Suprapubic skin (tissue), 4 donors: ENCODE measurements around the gene KIF20A. TPM values are rescaled to one million over a fixed set of nuclear protein-coding genes. Genes with fewer than 3 reads are reported as not detected.

Experiments
- DNase-seq, 2 donors: peaks; one replicate each; pipeline ENCODE4 v3.0.0-alpha.2; 2019; ENCODE audit warnings: low spot score in 2 of 2
- H3K27ac ChIP-seq: fragments of 200-600 bp; sonication (generic); one replicate; pipeline ENCODE4 v1.5.1; 2019
- H3K27me3 ChIP-seq: fragments of 200-600 bp; sonication (generic); one replicate; pipeline ENCODE4 v1.5.1; 2019
- H3K36me3 ChIP-seq: fragments of 200-600 bp; sonication (generic); one replicate; pipeline ENCODE4 v1.5.1; 2019
- H3K4me1 ChIP-seq: fragments of 200-600 bp; sonication (generic); one replicate; pipeline ENCODE4 v1.5.1; 2019
- H3K4me3 ChIP-seq: fragments of 200-600 bp; sonication (generic); one replicate; pipeline ENCODE4 v1.5.1; 2019; ENCODE audit warnings: mild to moderate bottlenecking
- H3K9me3 ChIP-seq: fragments of 200-600 bp; sonication (generic); one replicate; pipeline ENCODE4 v1.5.1; 2019
- CTCF ChIP-seq, 2 donors: fragments of 200-600 bp in 1 of 2; fragments of 450-650 bp in 1 of 2; sonication (generic) in 1 of 2; IDR thresholded peaks; one replicate each; pipeline ENCODE4 v1.5.1; 2016 to 2019; ENCODE audit warnings: antibody characterized with exemption in 2 of 2, mild to moderate bottlenecking in 1 of 2, moderate library complexity in 1 of 2
- EP300 ChIP-seq: sonication (generic); formaldehyde crosslinking; IDR thresholded peaks from one replicate; pipeline ENCODE4 v1.6.1; 2017; ENCODE audit warnings: antibody characterized with exemption
- POLR2A ChIP-seq, 2 donors: fragments of 450-650 bp; IDR thresholded peaks; one replicate each; pipeline ENCODE4 v1.6.1; 2017; ENCODE audit warnings: antibody characterized with exemption in 2 of 2, mild to moderate bottlenecking in 2 of 2, moderate library complexity in 2 of 2
- POLR2AphosphoS5 ChIP-seq, 3 donors: sonication (generic); formaldehyde crosslinking; IDR thresholded peaks; one replicate each; pipeline ENCODE4 v1.6.1; 2017; ENCODE audit warnings: antibody characterized with exemption in 3 of 3
- WGBS: methylation state at CpG from one replicate; pipeline ENCODE4 v1.1.5; 2018; 5-methylcytosine and 5-hydroxymethylcytosine counted together
- total RNA-seq, 4 donors: library from RNA; depleted of rRNA; stranded (reverse); fragments of >200 nt; gene quantifications; one replicate each; pipeline ENCODE4 v1.1.0, GENCODE V29; 2016

Gene KIF20A
- total RNA-seq, 4 donors from 2014 or later = 2.1 to 7.7 (median 5.1) TPM

- under 1% methylated on average over 8 of the region's 8 CpGs for WGBS
- peak overlapping the region; percentile 98 for H3K4me3 ChIP-seq
- H3K27ac ChIP-seq = peak overlapping the region; percentile 82
- TF ChIP-seq POLR2A (IDR thresholded peaks at IDR 0.05) (no peak), EP300 (no peak), CTCF (IDR thresholded peaks at IDR 0.05) (no peak), POLR2AphosphoS5 (IDR thresholded peaks at IDR 0.05) (no peak)
- no peaks in the 10 kb centered on the region for H3K9me3 ChIP-seq
- H3K27me3 ChIP-seq = no peaks in the 10 kb centered on the region
- peaks cover 25% of the 10 kb centered on the region for H3K4me1 ChIP-seq
- H3K36me3 ChIP-seq = peaks cover 12% of the 10 kb centered on the region
- DNase-seq = peak in 1 of 2 donors; percentile 64
Observed at GRCh38 chr5:138212828-138213160, 33.9 kb downstream of the KIF20A start.

GRCh38 chr5:138213161-138214029, 34.5 kb downstream of the KIF20A start, which contains the start of gene CDC23:
Gene CDC23 (minus strand): TSS chr5:138213323. CDS start chr5:138213312, 11 bp downstream.
- Histone ChIP-seq H3K9me3 (no peaks in the 10 kb centered on the region), H3K4me3 (peak within 1 kb of the TSS; percentile 98), H3K27me3 (no peaks in the 10 kb centered on the region), H3K4me1 (peaks cover 25% of the 10 kb centered on the region), H3K36me3 (peaks cover 9% of the 10 kb centered on the region), H3K27ac (peak within 1 kb of the TSS; percentile 82)
- peak; percentile 93 to 96 for DNase-seq
- whole genome bisulfite sequencing = 2% methylated on average over 32 of the region's 32 CpGs
- peak in 1 of 3 donors; percentile 3 for TF ChIP-seq POLR2AphosphoS5 (IDR thresholded peaks at IDR 0.05)
- no peak for TF ChIP-seq CTCF (IDR thresholded peaks at IDR 0.05)
- TF ChIP-seq POLR2A (IDR thresholded peaks at IDR 0.05) = peak in 1 of 2 donors; percentile 24

- Histone ChIP-seq H3K27ac (no peak overlapping the region), H3K36me3 (no peaks in the 10 kb centered on the region), H3K27me3 (no peaks in the 10 kb centered on the region), H3K4me3 (no peak overlapping the region), H3K4me1 (peaks cover 19% of the 10 kb centered on the region), H3K9me3 (no peaks in the 10 kb centered on the region)
- WGBS = 90% methylated on average over 2 of the region's 2 CpGs
- no peak for TF ChIP-seq CTCF (IDR thresholded peaks at IDR 0.05)
- TF ChIP-seq POLR2A (IDR thresholded peaks at IDR 0.05) = no peak
- TF ChIP-seq POLR2AphosphoS5 (IDR thresholded peaks at IDR 0.05) = no peak
- no peak for TF ChIP-seq EP300
- DNase-seq = no peak
Observed at GRCh38 chr5:138216799-138217198, 37.9 kb downstream of the KIF20A start.

- no peak for TF ChIP-seq EP300
- no peak for TF ChIP-seq POLR2A (IDR thresholded peaks at IDR 0.05)
- no peak for TF ChIP-seq CTCF (IDR thresholded peaks at IDR 0.05)
- TF ChIP-seq POLR2AphosphoS5 (IDR thresholded peaks at IDR 0.05) = no peak
- Histone ChIP-seq H3K27me3 (no peaks in the 10 kb centered on the region), H3K36me3 (no peaks in the 10 kb centered on the region), H3K27ac (no peak overlapping the region), H3K4me1 (no peaks in the 10 kb centered on the region), H3K9me3 (no peaks in the 10 kb centered on the region), H3K4me3 (no peak overlapping the region)
- 88% methylated on average over 1 of the region's 1 CpG for WGBS
- DNase-seq = no peak
Observed at GRCh38 chr5:138223532-138223931, 44.6 kb downstream of the KIF20A start.

- 84% methylated on average over 6 of the region's 6 CpGs for WGBS
- Histone ChIP-seq H3K9me3 (no peaks in the 10 kb centered on the region), H3K36me3 (no peaks in the 10 kb centered on the region), H3K27ac (no peak overlapping the region), H3K4me1 (no peaks in the 10 kb centered on the region), H3K4me3 (no peak overlapping the region), H3K27me3 (no peaks in the 10 kb centered on the region)
- TF ChIP-seq POLR2A (IDR thresholded peaks at IDR 0.05) = no peak
- TF ChIP-seq EP300 = no peak
- TF ChIP-seq POLR2AphosphoS5 (IDR thresholded peaks at IDR 0.05) = no peak
- no peak for TF ChIP-seq CTCF (IDR thresholded peaks at IDR 0.05)
- DNase-seq = no peak
Observed at GRCh38 chr5:138224712-138225111, 45.8 kb downstream of the KIF20A start.
